WTC11 (cell line): ENCODE measurements around the gene GPR82. TPM values are rescaled to one million over a fixed set of nuclear protein-coding genes. Genes with fewer than 3 reads are reported as not detected.

Experiments used
- ATAC-seq: fragments of 200-7000 bp; cut with Tn5 transposase; 2 replicates; pipeline ENCODE4 v1.10.0; 2021; ENCODE audit warnings: mild to moderate bottlenecking, moderate library complexity
- CTCF ChIA-PET: fragments of 300-600 bp; sonication (Branson Sonifier 250); formaldehyde crosslinking; loops from one replicate; lab custom pipeline; 2021; ENCODE audit warnings: antibody characterized with exemption; lab: Charles Lee
- POLR2A ChIA-PET: fragments of 350-600 bp; sonication (Branson Sonifier 250); formaldehyde crosslinking; loops from one replicate; lab custom pipeline; 2021; ENCODE audit warnings: antibody characterized with exemption; lab: Charles Lee
- DNase-seq: peaks from one replicate; pipeline ENCODE4 v3.0.0; 2021; ENCODE audit warnings: low spot score
- H3K27ac Mint-ChIP-seq: 2 replicates; pipeline ENCODE4 v1.8.0; 2021; ENCODE audit warnings: mixed read lengths
- H3K27me3 Mint-ChIP-seq: 2 replicates; pipeline ENCODE4 v1.8.0; 2021; ENCODE audit warnings: low read depth, mild to moderate bottlenecking, moderate library complexity, mixed read lengths
- H3K36me3 Mint-ChIP-seq: 2 replicates; pipeline ENCODE4 v1.8.0; 2021; ENCODE audit warnings: mixed read lengths
- H3K4me1 Mint-ChIP-seq: 2 replicates; pipeline ENCODE4 v1.8.0; 2022; ENCODE audit warnings: mixed read lengths
- H3K4me3 Mint-ChIP-seq: 2 replicates; pipeline ENCODE4 v1.8.0; 2021; ENCODE audit warnings: mild to moderate bottlenecking, moderate library complexity, mixed read lengths
- H3K9me3 Mint-ChIP-seq: 2 replicates; pipeline ENCODE4 v1.8.0; 2021; ENCODE audit warnings: mixed read lengths
- ARID4B ChIP-seq: sonication (generic); formaldehyde crosslinking; IDR thresholded peaks from 2 replicates; pipeline ENCODE4 v1.8.0; 2023; ENCODE audit warnings: missing genetic modification reagents, mild to moderate bottlenecking, borderline replicate concordance
- CTCF ChIP-seq: fragments of 200-600 bp; IDR thresholded peaks from 2 replicates; pipeline ENCODE4 v1.8.0; 2022; ENCODE audit warnings: antibody characterized with exemption
- ELF4 ChIP-seq: sonication (generic); formaldehyde crosslinking; IDR thresholded peaks from 2 replicates; pipeline ENCODE4 v1.8.1; 2022; ENCODE audit warnings: low read depth, mild to moderate bottlenecking, moderate library complexity, missing genetic modification reagents
- GTF2I ChIP-seq: fragments of 250-450 bp; sonication (Bioruptor Pico); conservative IDR thresholded peaks from 2 replicates; pipeline ENCODE4 v1.4.0; 2021; ENCODE audit warnings: mild to moderate bottlenecking
- HMGA2 ChIP-seq: fragments of 250-450 bp; sonication (Bioruptor Pico); IDR thresholded peaks from 2 replicates; pipeline ENCODE4 v1.4.0; 2021; ENCODE audit warnings: mild to moderate bottlenecking, moderate library complexity
- MXD4 ChIP-seq: fragments of 250-450 bp; sonication (Bioruptor Pico); IDR thresholded peaks from 2 replicates; pipeline ENCODE4 v1.8.0; 2021; ENCODE audit warnings: mild to moderate bottlenecking, moderate library complexity, borderline replicate concordance
- NR1H2 ChIP-seq: sonication (generic); formaldehyde crosslinking; IDR thresholded peaks from 2 replicates; pipeline ENCODE4 v1.9.0; 2021; ENCODE audit warnings: mild to moderate bottlenecking, moderate library complexity, missing genetic modification reagents
- TP53 ChIP-seq: sonication (generic); formaldehyde crosslinking; IDR thresholded peaks from 2 replicates; pipeline ENCODE4 v1.8.1; 2023; ENCODE audit warnings: mild to moderate bottlenecking, missing genetic modification reagents
- ZNF232 ChIP-seq: sonication (generic); formaldehyde crosslinking; IDR thresholded peaks from 2 replicates; pipeline ENCODE4 v1.8.0; 2022; ENCODE audit warnings: mild to moderate bottlenecking, missing genetic modification reagents
- ZNF396 ChIP-seq: fragments of 250-450 bp; sonication (Bioruptor Pico); IDR thresholded peaks from 2 replicates; pipeline ENCODE4 v1.8.0; 2021; ENCODE audit warnings: mild to moderate bottlenecking, moderate library complexity, borderline replicate concordance
- ZNF423 ChIP-seq: fragments of 250-450 bp; sonication (Bioruptor Pico); IDR thresholded peaks from 2 replicates; pipeline ENCODE4 v2.1.2; 2022; ENCODE audit warnings: mild to moderate bottlenecking, moderate library complexity
- ZNF512 ChIP-seq: sonication (generic); formaldehyde crosslinking; IDR thresholded peaks from 2 replicates; pipeline ENCODE4 v1.8.1; 2022; ENCODE audit warnings: missing genetic modification reagents, borderline replicate concordance
- total RNA-seq: library from RNA; stranded (reverse); gene quantifications from 3 replicates; pipeline ENCODE4 v1.2.3, GENCODE V29; 2021
- TF ChIP-seq, protein P1 (sequence below): sonication (generic); formaldehyde crosslinking; IDR thresholded peaks from 2 replicates; pipeline ENCODE4 v1.8.0; 2022; ENCODE audit warnings: mild to moderate bottlenecking, missing genetic modification reagents
- TF ChIP-seq, protein P2 (sequence below): sonication (generic); formaldehyde crosslinking; conservative IDR thresholded peaks from 2 replicates; pipeline ENCODE4 v1.8.1; 2023; ENCODE audit warnings: mild to moderate bottlenecking, low read depth, missing genetic modification reagents, moderate library complexity
- TF ChIP-seq, protein P3 (sequence below): sonication (generic); formaldehyde crosslinking; IDR thresholded peaks from 2 replicates; pipeline ENCODE4 v1.8.1; 2023; ENCODE audit warnings: mild to moderate bottlenecking, missing genetic modification reagents

GPR82 gene
- total RNA-seq, 1 experiment from 2014 or later, result not detected

GRCh38 chrX:41758401-41758800, 34.4 kb downstream of the GPR82 start (continued):
- no peak for TF ChIP-seq CTCF
- TF ChIP-seq, all 79 proteins: peak for 0

GRCh38 chrX:41759817-41760216, 35.8 kb downstream of the GPR82 start:
- ATAC-seq (no peak), DNase-seq (no peak)
- POLR2A ChIA-PET, result interaction anchor here (0.6 to 1.0 kb wide), 2 partner anchors 97 to 251 kb away, joined by 3 to 4 read pairs; no protein-coding TSS in a partner anchor

DNA sequence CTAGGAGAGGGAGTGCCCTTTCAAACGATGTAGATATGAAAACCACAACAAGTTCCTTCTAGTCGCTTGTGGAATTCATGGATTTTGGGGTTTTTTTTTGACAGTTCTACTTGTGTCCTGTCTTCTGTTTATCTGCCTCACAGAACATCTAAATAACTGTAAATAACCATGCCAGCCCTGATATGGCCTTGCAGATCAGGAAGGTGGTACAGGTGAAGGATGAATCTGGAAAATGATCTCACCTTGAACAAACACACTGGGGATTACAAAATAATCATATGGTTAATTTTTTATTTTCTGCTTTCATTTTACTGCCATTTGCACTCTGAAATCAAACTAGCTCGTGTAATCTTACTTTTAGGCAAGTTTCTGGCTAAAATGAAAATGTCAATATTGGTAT, 37.2 kb downstream of the GPR82 start:
- H3K27ac Mint-ChIP-seq, result peak overlapping the region; percentile 94
- no peaks in the 10 kb centered on the region for H3K9me3 Mint-ChIP-seq

More at GRCh38 chrX:41759817-41760216, 35.8 kb downstream of the GPR82 start:
- Mint-ChIP-seq H3K36me3 (no peaks in the 10 kb centered on the region), H3K4me1 (peaks cover 22% of the 10 kb centered on the region), H3K27ac (no peak overlapping the region), H3K27me3 (no peaks in the 10 kb centered on the region), H3K9me3 (no peaks in the 10 kb centered on the region), H3K4me3 (no peak overlapping the region)
- CTCF ChIA-PET, result interaction anchor here (0.5 to 2.2 kb wide), 20 partner anchors 9 to 281 kb away, joined by 3 to 18 read pairs (median 3); partner anchors contain the start of gene CASK
- no peak for TF ChIP-seq NR1H2
- no peak for TF ChIP-seq ZNF512 (CRISPR knock-in tag)
- no peak for TF ChIP-seq ARID4B (CRISPR knock-in tag)
- TF ChIP-seq, protein P1, sequence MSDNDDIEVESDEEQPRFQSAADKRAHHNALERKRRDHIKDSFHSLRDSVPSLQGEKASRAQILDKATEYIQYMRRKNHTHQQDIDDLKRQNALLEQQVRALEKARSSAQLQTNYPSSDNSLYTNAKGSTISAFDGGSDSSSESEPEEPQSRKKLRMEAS (CRISPR knock-in tag), result no peak
- no peak for TF ChIP-seq ZNF396 (CRISPR knock-in tag)
- TF ChIP-seq, all 79 proteins: peak for 0

More for the DNA sequence above, 37.2 kb downstream of the GPR82 start:
- ATAC-seq, result no peak
- no peaks in the 10 kb centered on the region for H3K36me3 Mint-ChIP-seq
- no peaks in the 10 kb centered on the region for H3K27me3 Mint-ChIP-seq
- ChIA-PET CTCF (interaction anchor here (1.8 kb wide), 1 partner anchor 30 kb away, joined by 5 read pairs; no protein-coding TSS in a partner anchor), POLR2A (no interaction called here)
- H3K4me1 Mint-ChIP-seq, result peaks cover 22% of the 10 kb centered on the region
- H3K4me3 Mint-ChIP-seq, result no peak overlapping the region
- no peak for TF ChIP-seq MXD4
- TF ChIP-seq TP53 (CRISPR knock-in tag), result no peak
- TF ChIP-seq, protein P2, sequence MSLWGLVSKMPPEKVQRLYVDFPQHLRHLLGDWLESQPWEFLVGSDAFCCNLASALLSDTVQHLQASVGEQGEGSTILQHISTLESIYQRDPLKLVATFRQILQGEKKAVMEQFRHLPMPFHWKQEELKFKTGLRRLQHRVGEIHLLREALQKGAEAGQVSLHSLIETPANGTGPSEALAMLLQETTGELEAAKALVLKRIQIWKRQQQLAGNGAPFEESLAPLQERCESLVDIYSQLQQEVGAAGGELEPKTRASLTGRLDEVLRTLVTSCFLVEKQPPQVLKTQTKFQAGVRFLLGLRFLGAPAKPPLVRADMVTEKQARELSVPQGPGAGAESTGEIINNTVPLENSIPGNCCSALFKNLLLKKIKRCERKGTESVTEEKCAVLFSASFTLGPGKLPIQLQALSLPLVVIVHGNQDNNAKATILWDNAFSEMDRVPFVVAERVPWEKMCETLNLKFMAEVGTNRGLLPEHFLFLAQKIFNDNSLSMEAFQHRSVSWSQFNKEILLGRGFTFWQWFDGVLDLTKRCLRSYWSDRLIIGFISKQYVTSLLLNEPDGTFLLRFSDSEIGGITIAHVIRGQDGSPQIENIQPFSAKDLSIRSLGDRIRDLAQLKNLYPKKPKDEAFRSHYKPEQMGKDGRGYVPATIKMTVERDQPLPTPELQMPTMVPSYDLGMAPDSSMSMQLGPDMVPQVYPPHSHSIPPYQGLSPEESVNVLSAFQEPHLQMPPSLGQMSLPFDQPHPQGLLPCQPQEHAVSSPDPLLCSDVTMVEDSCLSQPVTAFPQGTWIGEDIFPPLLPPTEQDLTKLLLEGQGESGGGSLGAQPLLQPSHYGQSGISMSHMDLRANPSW (CRISPR knock-in tag), result no peak
- no peak for TF ChIP-seq NR1H2
- TF ChIP-seq ZNF423, result no peak
- no peak for TF ChIP-seq ELF4 (CRISPR knock-in tag)
- no peak for TF ChIP-seq GTF2I (CRISPR knock-in tag)
- TF ChIP-seq ZNF232, result no peak
- TF ChIP-seq HMGA2, result no peak
- TF ChIP-seq, protein P3, sequence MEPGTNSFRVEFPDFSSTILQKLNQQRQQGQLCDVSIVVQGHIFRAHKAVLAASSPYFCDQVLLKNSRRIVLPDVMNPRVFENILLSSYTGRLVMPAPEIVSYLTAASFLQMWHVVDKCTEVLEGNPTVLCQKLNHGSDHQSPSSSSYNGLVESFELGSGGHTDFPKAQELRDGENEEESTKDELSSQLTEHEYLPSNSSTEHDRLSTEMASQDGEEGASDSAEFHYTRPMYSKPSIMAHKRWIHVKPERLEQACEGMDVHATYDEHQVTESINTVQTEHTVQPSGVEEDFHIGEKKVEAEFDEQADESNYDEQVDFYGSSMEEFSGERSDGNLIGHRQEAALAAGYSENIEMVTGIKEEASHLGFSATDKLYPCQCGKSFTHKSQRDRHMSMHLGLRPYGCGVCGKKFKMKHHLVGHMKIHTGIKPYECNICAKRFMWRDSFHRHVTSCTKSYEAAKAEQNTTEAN (CRISPR knock-in tag), result no peak
- DNase-seq, result no peak
